Stomach smooth muscle (tissue), 2 donors: Measurements from ENCODE around the gene ARHGEF4.

Experiments
- H3K27ac ChIP-seq: one replicate; pipeline ENCODE4 v1.7.0; 2013; ENCODE audit warnings: mild to moderate bottlenecking, low read length, inconsistent platforms
- H3K27me3 ChIP-seq, 2 donors: one replicate each; pipeline ENCODE4 v1.7.0; 2013; ENCODE audit warnings: low read length in 2 of 2; ENCODE audit not compliant: insufficient read depth in 2 of 2, control insufficient read depth in 1 of 2
- H3K36me3 ChIP-seq, 2 donors: one replicate each; pipeline ENCODE4 v1.7.0; 2013; ENCODE audit warnings: low read length in 2 of 2; ENCODE audit not compliant: control insufficient read depth in 2 of 2, insufficient read depth in 2 of 2
- H3K4me1 ChIP-seq: one replicate; pipeline ENCODE4 v1.7.0; 2013; ENCODE audit warnings: low read length; ENCODE audit not compliant: control insufficient read depth, insufficient read depth
- H3K4me3 ChIP-seq, 2 donors: one replicate each; pipeline ENCODE4 v1.7.0; 2013; ENCODE audit warnings: low read length in 2 of 2
- H3K9ac ChIP-seq, 2 donors: one replicate each; pipeline ENCODE4 v1.7.0; 2013; ENCODE audit warnings: low read length in 2 of 2, mild to moderate bottlenecking in 1 of 2
- H3K9me3 ChIP-seq, 2 donors: one replicate each; pipeline ENCODE4 v1.7.0; 2013; ENCODE audit warnings: low read length in 2 of 2; ENCODE audit not compliant: control insufficient read depth in 2 of 2
- donor health status: healthy.
- donor health status: Pancreatic carcinoma.

The ARHGEF4 gene

DNA sequence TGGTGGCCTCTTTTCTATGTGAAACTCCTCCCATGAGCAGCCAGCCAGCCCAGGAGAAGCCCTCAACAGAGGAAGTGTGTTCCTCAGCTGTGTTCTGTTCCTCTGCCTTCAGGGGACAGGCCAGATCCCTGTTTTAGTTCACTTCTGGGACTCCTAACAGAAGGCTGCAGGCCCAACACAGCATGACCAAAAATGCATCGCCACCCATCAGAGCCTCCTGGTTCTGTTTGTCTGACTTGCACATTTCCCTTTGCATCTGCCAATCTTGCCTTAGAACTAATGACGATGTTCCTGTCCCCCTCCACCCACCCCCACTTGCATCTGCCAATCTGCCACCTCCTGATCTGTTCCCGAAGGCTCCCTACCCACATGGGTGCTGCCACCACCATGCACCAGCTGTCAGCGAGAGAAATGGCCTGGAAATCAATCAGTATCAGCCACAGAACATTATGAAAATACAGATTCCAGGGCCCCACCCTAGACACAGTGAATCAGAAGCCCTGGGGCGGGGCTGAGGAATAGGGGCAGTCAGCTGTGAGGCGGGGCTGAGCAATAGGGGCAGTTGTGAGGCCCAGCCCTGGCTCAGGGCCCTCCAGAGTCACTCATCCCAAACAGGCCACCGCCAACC is 205.5 kb downstream of the ARHGEF4 start:
- Histone ChIP-seq H3K27me3 (no peaks in the 10 kb centered on the region), H3K4me3 (no peak overlapping the region), H3K27ac (no peak overlapping the region), H3K9ac (no peak overlapping the region), H3K4me1 (peaks cover 4% of the 10 kb centered on the region), H3K36me3 (peaks cover under 1 to 14% of the 10 kb centered on the region in 2 donors), H3K9me3 (no peaks in the 10 kb centered on the region)

DNA sequence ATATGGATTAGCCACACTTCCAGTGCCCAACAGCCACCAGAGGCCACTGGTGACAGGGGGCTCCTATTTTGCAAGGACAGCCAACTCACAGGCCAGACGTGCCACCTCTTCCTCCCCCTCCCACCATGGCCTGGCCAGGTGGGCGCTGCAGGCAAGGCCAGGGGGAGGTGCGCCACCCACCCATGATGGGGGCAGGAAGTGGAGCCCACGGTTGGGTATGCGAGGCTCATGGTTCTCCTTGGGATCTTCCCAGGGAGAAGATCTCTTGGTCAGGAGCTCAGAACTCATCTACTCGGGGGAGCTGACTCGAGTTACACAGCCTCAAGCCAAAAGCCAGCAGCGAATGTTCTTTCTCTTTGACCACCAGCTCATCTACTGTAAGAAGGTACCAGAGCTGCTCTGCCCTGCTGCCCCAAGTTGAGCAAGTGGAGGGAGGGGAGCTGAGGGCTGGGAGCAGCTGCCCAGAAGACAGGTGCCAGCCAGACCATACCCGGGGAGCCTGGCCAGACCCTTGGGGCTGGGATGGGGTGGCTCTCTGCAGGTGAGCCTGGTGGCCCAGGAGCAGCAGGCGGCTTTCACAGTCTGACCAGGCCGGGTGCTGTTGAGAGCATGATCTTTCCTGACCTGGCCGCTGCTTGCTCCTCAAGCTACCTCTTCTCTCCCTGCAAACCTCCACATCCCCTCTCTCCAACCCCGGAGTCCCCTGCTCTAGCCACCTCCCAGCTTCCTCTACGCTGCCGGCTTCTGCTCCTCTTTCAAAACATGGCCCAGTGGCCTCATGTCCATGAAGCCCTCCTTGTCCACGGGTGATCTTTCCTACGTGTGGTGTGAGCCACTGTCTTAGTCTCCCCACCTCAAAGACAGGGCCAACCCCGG is 206.7 kb downstream of the ARHGEF4 start:
- Histone ChIP-seq H3K9ac (no peak overlapping the region), H3K9me3 (no peaks in the 10 kb centered on the region), H3K36me3 (peaks cover 6 to 18% of the 10 kb centered on the region in 2 donors), H3K4me1 (peaks cover 4% of the 10 kb centered on the region), H3K27me3 (no peaks in the 10 kb centered on the region), H3K27ac (no peak overlapping the region), H3K4me3 (no peak overlapping the region)

DNA sequence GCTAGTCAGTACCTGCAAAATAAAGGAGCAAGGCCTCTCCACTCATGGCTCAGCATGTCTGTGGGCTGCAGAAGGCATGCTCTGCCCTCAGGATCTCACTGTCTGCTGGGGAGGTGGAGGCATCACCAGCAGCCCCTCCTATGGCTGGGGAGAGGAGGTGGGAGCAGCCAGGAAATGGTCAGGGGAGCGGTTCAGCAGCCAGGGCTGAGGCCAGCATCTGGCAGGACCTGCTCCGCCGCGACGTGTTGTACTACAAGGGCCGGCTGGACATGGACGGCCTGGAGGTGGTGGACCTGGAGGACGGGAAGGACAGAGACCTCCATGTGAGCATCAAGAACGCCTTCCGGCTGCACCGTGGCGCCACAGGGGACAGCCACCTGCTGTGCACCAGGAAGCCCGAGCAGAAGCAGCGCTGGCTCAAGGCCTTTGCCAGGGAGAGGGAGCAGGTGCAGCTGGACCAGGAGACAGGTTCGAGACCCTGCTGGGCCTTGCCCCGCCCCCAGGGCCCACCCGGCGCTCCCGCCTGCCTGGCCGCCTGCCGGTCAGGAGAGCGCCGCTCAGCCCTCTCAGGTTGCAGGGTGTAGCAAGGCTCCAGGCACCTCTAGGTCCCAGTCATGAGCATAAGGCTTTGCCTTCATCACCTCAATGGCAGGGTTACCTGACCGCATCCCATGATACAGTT is 207.5 kb downstream of the ARHGEF4 start:
- no peak overlapping the region for H3K4me3 ChIP-seq
- no peaks in the 10 kb centered on the region for H3K27me3 ChIP-seq
- no peak overlapping the region for H3K9ac ChIP-seq
- peaks cover 13 to 26% of the 10 kb centered on the region in 2 donors for H3K36me3 ChIP-seq
- H3K4me1 ChIP-seq = peaks cover 4% of the 10 kb centered on the region
- H3K27ac ChIP-seq = no peak overlapping the region
- no peaks in the 10 kb centered on the region for H3K9me3 ChIP-seq

DNA sequence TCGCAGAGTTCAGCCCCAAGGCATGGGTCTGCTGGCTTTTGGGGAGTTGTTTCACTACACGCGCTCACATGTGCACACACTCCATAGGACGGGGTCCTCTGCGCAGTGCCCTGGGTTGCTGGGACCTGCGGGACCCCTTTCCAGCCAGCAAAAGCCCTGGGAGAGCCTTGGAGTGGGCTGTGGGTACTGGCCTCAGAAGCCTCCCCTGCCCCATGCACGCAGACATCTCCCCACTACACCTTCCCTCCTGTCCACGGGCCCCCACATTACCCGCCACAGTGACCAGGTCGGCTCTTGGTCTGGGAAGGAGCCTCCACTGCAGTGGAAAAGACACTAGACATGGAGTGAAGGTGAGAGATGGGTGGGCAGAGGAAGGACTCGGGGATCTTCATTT is 208.0 kb downstream of the ARHGEF4 start:
- Histone ChIP-seq H3K36me3 (peaks cover 13 to 30% of the 10 kb centered on the region in 2 donors), H3K9me3 (no peaks in the 10 kb centered on the region), H3K4me1 (peaks cover 4% of the 10 kb centered on the region), H3K27ac (no peak overlapping the region), H3K4me3 (no peak overlapping the region), H3K9ac (no peak overlapping the region), H3K27me3 (no peaks in the 10 kb centered on the region)

DNA sequence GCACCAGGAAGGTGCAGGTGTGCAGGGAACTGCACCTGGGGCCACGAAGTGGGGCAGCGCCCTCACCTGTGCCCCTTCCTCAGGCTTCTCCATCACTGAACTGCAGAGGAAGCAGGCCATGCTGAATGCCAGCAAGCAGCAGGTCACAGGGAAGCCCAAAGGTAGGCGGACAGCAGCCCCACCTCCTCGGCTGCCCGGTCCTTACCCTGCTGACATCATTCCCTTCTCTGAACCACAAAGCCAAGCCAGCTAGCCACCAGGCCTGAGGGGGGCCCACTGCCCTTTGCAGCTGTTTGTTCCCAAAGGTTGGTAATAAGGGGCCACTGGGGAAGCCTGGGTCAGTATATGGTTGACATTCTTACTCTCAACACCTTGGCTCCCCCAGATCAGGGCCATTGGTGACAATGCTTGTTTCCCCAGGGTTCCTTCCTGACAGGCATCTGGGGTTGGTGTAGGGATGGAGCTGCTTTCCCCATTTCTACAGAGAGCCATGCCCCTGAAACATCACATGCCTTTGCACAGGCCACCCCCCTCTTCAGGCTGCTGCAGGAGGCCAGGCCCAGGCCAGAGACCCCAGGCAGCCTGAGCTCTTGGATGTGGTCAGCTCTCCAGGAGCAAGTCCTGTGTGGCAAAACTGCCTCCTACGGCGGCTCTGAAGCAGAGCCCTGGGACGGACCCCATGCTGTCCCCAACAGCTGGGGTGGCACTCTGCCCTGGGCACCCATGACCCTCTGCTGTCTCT is 208.7 kb downstream of the ARHGEF4 start:
- Histone ChIP-seq H3K9ac (no peak overlapping the region), H3K4me1 (no peaks in the 10 kb centered on the region), H3K27me3 (no peaks in the 10 kb centered on the region), H3K4me3 (no peak overlapping the region), H3K27ac (no peak overlapping the region), H3K9me3 (no peaks in the 10 kb centered on the region), H3K36me3 (peaks cover 18 to 35% of the 10 kb centered on the region in 2 donors)

DNA sequence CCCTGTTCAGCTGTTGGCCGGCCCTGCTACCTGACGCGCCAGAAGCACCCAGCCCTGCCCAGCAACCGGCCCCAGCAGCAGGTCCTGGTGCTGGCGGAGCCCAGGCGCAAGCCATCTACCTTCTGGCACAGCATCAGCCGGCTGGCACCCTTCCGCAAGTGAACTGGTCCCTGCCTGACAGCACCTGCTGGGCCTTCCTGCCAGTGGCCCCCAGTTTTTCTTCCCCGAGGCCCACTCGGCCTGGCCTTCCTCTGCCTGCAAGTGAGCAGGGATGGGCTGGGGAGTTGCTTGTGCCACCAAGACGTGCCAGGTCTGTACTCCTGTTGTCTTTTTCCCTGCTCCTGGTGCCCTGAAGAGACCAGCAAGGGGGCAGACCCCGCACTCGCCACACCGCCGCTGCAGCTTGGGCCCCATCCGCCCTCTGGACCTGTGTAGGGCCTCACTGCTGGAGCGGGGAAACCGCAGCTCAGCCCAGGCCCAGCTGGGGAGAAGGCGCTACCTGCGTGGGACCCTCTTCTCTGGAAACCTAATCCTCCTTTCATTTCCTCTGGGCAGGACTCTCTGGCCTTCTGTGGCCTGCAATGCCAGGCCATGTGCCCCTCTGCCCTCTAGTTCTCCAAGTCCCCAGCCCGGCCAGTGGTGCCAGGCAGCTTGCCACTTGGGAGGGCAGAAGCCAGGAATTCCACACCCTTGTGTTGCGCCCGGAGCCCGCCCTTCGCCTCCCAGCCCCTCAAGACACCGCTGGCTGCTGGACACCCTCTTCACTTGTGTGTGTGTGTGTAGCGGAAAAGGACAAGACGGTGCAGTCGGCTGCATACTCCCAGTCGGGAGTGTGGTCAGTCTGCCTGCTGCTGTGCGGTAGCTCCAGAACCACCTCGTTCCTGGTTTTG is 209.6 kb downstream of the ARHGEF4 start:
- Histone ChIP-seq H3K4me1 (no peaks in the 10 kb centered on the region), H3K9ac (no peak overlapping the region), H3K36me3 (peaks cover 18 to 40% of the 10 kb centered on the region in 2 donors), H3K27me3 (no peaks in the 10 kb centered on the region), H3K9me3 (no peaks in the 10 kb centered on the region), H3K27ac (no peak overlapping the region), H3K4me3 (no peak overlapping the region)

DNA sequence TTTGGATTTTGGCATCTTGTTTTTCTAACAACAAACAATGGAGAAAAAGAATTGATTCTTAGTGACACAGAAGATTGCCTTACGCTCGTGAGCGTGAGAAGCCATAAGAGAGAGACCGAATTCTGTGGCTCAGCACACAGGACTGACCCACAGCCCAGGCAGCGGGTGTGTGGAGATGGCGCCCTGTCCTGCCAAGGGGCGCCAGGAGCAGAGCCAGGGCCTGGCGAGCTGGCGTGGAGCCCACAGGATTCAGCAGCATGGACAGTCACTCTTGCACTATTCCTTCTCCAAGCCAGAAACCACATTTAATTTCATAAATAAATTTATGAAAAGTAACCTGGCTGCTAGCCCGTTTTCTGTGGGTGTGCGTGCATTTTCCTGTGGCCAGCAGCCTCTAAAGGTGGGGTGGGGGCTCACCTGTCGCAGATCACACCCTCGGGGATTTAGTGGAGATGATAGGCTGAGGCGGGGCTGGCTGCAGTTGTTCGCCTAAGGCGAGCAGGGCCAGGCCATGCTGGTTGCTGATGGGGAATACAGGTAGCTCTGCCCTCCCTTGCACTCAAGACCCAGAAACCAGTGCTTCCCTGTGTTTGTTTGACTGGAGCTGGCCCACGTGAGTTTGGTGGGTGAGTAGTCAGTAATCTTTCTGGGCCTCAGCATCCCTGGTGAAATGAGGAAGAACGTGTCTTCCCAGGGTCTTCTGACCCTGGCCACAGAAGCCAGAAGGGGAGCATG is 210.4 kb downstream of the ARHGEF4 start:
- Histone ChIP-seq H3K27ac (no peak overlapping the region), H3K9ac (no peak overlapping the region), H3K36me3 (peaks cover 24 to 45% of the 10 kb centered on the region in 2 donors), H3K27me3 (no peaks in the 10 kb centered on the region), H3K9me3 (no peaks in the 10 kb centered on the region), H3K4me3 (no peak overlapping the region), H3K4me1 (no peaks in the 10 kb centered on the region)

DNA sequence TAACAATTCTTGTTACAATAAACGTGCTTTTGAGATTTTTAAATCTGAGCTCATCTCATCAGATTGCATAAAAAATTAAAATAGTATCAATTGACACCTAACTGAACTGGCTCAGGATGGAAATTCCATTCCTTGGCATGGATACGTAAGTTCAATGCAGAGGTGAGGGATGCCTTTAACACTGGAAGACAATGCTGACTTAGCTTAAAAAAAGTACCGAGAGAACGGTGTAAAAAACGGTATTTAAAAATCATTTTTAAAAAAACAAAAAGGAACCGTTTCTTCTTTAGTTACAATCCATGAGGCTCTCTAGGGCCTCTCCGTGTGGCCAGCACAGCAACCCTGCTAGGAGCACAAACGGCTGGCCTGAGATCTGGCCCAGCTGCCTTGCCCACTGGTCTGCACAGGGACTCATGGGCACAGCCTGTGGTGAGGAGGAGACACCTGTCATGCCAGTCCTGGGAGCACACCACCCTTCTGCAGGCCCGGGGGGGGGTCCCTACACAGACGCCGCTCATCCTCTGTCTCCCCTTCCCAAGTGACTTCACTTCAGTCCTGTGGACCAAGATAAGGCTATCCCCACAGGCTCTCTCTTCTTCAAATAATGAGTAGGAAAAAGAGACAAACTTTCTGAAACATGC is 211.3 kb downstream of the ARHGEF4 start:
- Histone ChIP-seq H3K9ac (no peak overlapping the region), H3K27ac (no peak overlapping the region), H3K4me1 (no peaks in the 10 kb centered on the region), H3K36me3 (peaks cover 33 to 54% of the 10 kb centered on the region in 2 donors), H3K27me3 (no peaks in the 10 kb centered on the region), H3K4me3 (no peak overlapping the region), H3K9me3 (no peaks in the 10 kb centered on the region)

DNA sequence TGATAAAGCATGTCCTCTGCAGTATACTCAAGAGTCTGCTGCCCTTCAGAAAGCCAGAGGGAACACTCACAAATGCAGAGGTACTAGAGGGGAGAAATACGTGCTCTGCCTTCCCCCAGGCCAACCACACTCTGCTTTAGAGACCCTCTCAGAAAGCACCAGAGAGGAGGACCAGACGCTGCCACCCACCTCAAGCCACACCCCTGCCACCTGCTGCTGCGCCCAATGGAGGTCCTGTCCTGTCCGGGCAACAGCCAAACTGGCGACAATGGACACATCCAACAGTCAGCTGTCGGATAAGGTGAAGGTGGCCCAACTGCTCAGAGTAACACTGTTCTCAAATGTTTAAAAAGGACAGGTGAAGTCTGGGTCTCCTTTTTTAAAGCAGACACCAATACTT is 211.9 kb downstream of the ARHGEF4 start:
- no peak overlapping the region for H3K9ac ChIP-seq
- no peaks in the 10 kb centered on the region for H3K27me3 ChIP-seq
- no peaks in the 10 kb centered on the region for H3K9me3 ChIP-seq
- peaks cover 37 to 60% of the 10 kb centered on the region in 2 donors for H3K36me3 ChIP-seq
- H3K27ac ChIP-seq = no peak overlapping the region
- no peaks in the 10 kb centered on the region for H3K4me1 ChIP-seq
- no peak overlapping the region for H3K4me3 ChIP-seq
